Bone marrow (tissue), 2 donors: ENCODE data around the gene MEIKIN.

Experiments used
- DNase-seq, 2 donors: peaks; one replicate each; lab custom pipeline; 2025; lab: John Stamatoyannopoulos, UW

The MEIKIN gene

GRCh38 chr5:131945551-131946168, at the start of gene MEIKIN:
MEIKIN (minus strand) TSS chr5:131945663; CDS start chr5:131945505, 158 bp downstream.
- no peak for DNase-seq

GRCh38 chr5:131994533-131995226, 49.2 kb upstream of the MEIKIN start:
- DNase-seq = no peak

- no peak for DNase-seq
Measured at GRCh38 chr5:131994090-131994489, 48.6 kb upstream of the MEIKIN start.

GRCh38 chr5:131993676-131994075, 48.2 kb upstream of the MEIKIN start:
- DNase-seq = no peak

- no peak for DNase-seq
Measured at GRCh38 chr5:131992370-131992769, 46.9 kb upstream of the MEIKIN start.

GRCh38 chr5:131991593-131992324, 46.3 kb upstream of the MEIKIN start:
- no peak for DNase-seq

- DNase-seq = no peak
Measured at GRCh38 chr5:131990716-131991115, 45.3 kb upstream of the MEIKIN start.

GRCh38 chr5:131988601-131989000, 43.1 kb upstream of the MEIKIN start:
- DNase-seq = no peak

GRCh38 chr5:131987251-131987650, 41.8 kb upstream of the MEIKIN start:
- no peak for DNase-seq

- no peak for DNase-seq
Measured at GRCh38 chr5:131986161-131986912, 40.9 kb upstream of the MEIKIN start.

GRCh38 chr5:131984956-131985665, 39.6 kb upstream of the MEIKIN start:
- DNase-seq = no peak

- DNase-seq = no peak
Measured at GRCh38 chr5:131983244-131983771, 37.8 kb upstream of the MEIKIN start.

- no peak for DNase-seq
Measured at GRCh38 chr5:131981516-131981915, 36.1 kb upstream of the MEIKIN start.

- DNase-seq = no peak
Measured at GRCh38 chr5:131980696-131981095, 35.2 kb upstream of the MEIKIN start.

- DNase-seq = no peak
Measured at GRCh38 chr5:131979816-131980215, 34.4 kb upstream of the MEIKIN start.

GRCh38 chr5:131977212-131977604, 31.7 kb upstream of the MEIKIN start:
- DNase-seq = no peak

- no peak for DNase-seq
Measured at GRCh38 chr5:131976414-131977211, 31.1 kb upstream of the MEIKIN start.

GRCh38 chr5:131974956-131975726, 29.7 kb upstream of the MEIKIN start:
- no peak for DNase-seq

- DNase-seq = no peak
Measured at GRCh38 chr5:131974622-131974955, 29.1 kb upstream of the MEIKIN start.

- no peak for DNase-seq
Measured at GRCh38 chr5:131974016-131974415, 28.6 kb upstream of the MEIKIN start.
